Liver (tissue), 9 donors: ENCODE results near the gene PLXNA2. TPM values are rescaled to one million over a fixed set of nuclear protein-coding genes. Genes with fewer than 3 reads are reported as not detected.

Source experiments
- DNase-seq: peaks from one replicate; pipeline ENCODE4 v3.0.0-alpha.2; 2017; ENCODE audit warnings: low spot score
- H3K27ac ChIP-seq, 2 donors: one replicate each; pipeline ENCODE4 v1.7.0; 2013; ENCODE audit warnings: inconsistent platforms in 2 of 2, low read length in 2 of 2, control low read depth in 1 of 2, low read depth in 1 of 2, mild to moderate bottlenecking in 1 of 2
- H3K27me3 ChIP-seq, 4 donors: one replicate each; pipeline versions ENCODE4 v1.6.1 to v1.7.0; 2013; ENCODE audit warnings: low read length in 3 of 4, inconsistent platforms in 1 of 4, mild to moderate bottlenecking in 1 of 4, moderate library complexity in 1 of 4; ENCODE audit not compliant: control insufficient read depth in 4 of 4, insufficient read depth in 4 of 4
- H3K36me3 ChIP-seq, 4 donors: one replicate each; pipeline versions ENCODE4 v1.6.1 to v1.7.0; 2013; ENCODE audit warnings: low read length in 3 of 4, mild to moderate bottlenecking in 3 of 4, low read depth in 1 of 4, moderate library complexity in 1 of 4; ENCODE audit not compliant: control insufficient read depth in 4 of 4, insufficient read depth in 3 of 4
- H3K4me1 ChIP-seq, 4 donors: one replicate each; pipeline versions ENCODE4 v1.6.1 to v1.7.0; 2013; ENCODE audit warnings: low read length in 3 of 4, mild to moderate bottlenecking in 3 of 4, moderate library complexity in 1 of 4; ENCODE audit not compliant: control insufficient read depth in 4 of 4, insufficient read depth in 4 of 4
- H3K4me3 ChIP-seq, 3 donors: one replicate each; pipeline versions ENCODE4 v1.6.1 to v1.7.0; 2013; ENCODE audit warnings: low read length in 3 of 3, control low read depth in 1 of 3, low read depth in 1 of 3, mild to moderate bottlenecking in 1 of 3
- H3K9ac ChIP-seq, 2 donors: one replicate each; pipeline ENCODE4 v1.7.0; 2013; ENCODE audit warnings: low read length in 2 of 2, mild to moderate bottlenecking in 2 of 2, moderate library complexity in 2 of 2, control low read depth in 1 of 2, low read depth in 1 of 2
- H3K9me3 ChIP-seq, 4 donors: one replicate each; pipeline versions ENCODE4 v1.6.1 to v1.7.0; 2013; ENCODE audit warnings: low read length in 3 of 4; ENCODE audit not compliant: control insufficient read depth in 4 of 4
- EGR1 ChIP-seq, 2 donors: IDR thresholded peaks; 2 replicates each; pipeline ENCODE4 v1.6.1; 2016 to 2018; ENCODE audit warnings: antibody characterized with exemption in 2 of 2, low read depth in 2 of 2
- FOXA1 ChIP-seq: IDR thresholded peaks from 2 replicates; pipeline ENCODE4 v1.6.1; 2016; ENCODE audit warnings: antibody characterized with exemption
- FOXA2 ChIP-seq: IDR thresholded peaks from 2 replicates; pipeline ENCODE4 v1.6.1; 2016; ENCODE audit warnings: antibody characterized with exemption
- HNF4A ChIP-seq, 2 donors: conservative IDR thresholded peaks; 2 replicates each; pipeline ENCODE4 v1.6.1; 2016; ENCODE audit warnings: antibody characterized with exemption in 2 of 2, mild to moderate bottlenecking in 2 of 2
- HNF4G ChIP-seq: IDR thresholded peaks from 2 replicates; pipeline ENCODE4 v1.6.1; 2016; ENCODE audit warnings: antibody characterized with exemption
- JUND ChIP-seq, 2 donors: IDR thresholded peaks; 2 replicates each; pipeline ENCODE4 v1.6.1; 2016; ENCODE audit warnings: antibody characterized with exemption in 2 of 2
- RAD21 ChIP-seq, 2 donors: IDR thresholded peaks; 2 replicates each; pipeline ENCODE4 v1.6.1; 2016; ENCODE audit warnings: antibody characterized with exemption in 2 of 2, mild to moderate bottlenecking in 2 of 2
- RXRA ChIP-seq, 2 donors: IDR thresholded peaks; 2 replicates each; pipeline ENCODE4 v1.6.1; 2017 to 2018; ENCODE audit warnings: antibody characterized with exemption in 2 of 2, mild to moderate bottlenecking in 1 of 2
- SP1 ChIP-seq: IDR thresholded peaks from 2 replicates; pipeline ENCODE4 v1.6.1; 2018; ENCODE audit warnings: antibody characterized with exemption, mild to moderate bottlenecking
- TAF1 ChIP-seq: conservative IDR thresholded peaks from 2 replicates; pipeline ENCODE4 v1.6.1; 2016; ENCODE audit warnings: antibody characterized with exemption, mild to moderate bottlenecking
- YY1 ChIP-seq: IDR thresholded peaks from 2 replicates; pipeline ENCODE4 v1.6.1; 2016; ENCODE audit warnings: antibody characterized with exemption, mild to moderate bottlenecking
- WGBS: extraction: QIAGEN DNeasy Blood & Tissue Kit; methylation state at CpG from one replicate; pipeline ENCODE4 v1.1.7; 2013; 5-methylcytosine and 5-hydroxymethylcytosine counted together
- polyA plus RNA-seq, 2 donors: library from polyadenylated mRNA; stranded (reverse) in 1 of 2; unstranded in 1 of 2; fragments of 200-250 nt in 1 of 2; fragments of >200 nt in 1 of 2; fragmentation: Nextera tagmentation in 1 of 2; extraction: Ambion mirVana in 1 of 2; gene quantifications; one replicate each; pipeline versions ENCODE4 v1.2.1 to v1.2.3, GENCODE V29; 2013 to 2015
- total RNA-seq, 2 donors: library from RNA; depleted of rRNA; stranded (reverse); fragments of >200 nt; gene quantifications; one replicate each; pipeline ENCODE4 v1.2.3, GENCODE V29; 2014
- TF ChIP-seq, protein P1 (sequence below): IDR thresholded peaks from 2 replicates; pipeline ENCODE4 v1.6.1; 2016; ENCODE audit warnings: antibody characterized with exemption
- TF ChIP-seq, protein P2 (sequence below): IDR thresholded peaks from 2 replicates; pipeline ENCODE4 v1.6.1; 2016; ENCODE audit warnings: antibody characterized with exemption, mild to moderate bottlenecking
- TF ChIP-seq, protein P3 (sequence below): IDR thresholded peaks from 2 replicates; pipeline ENCODE4 v1.6.1; 2016; ENCODE audit warnings: antibody characterized with exemption
- donor health status: healthy.
- donor health status: healthy.
- donor health status: healthy.
- donor health status: healthy.
- donor health status: healthy.

PLXNA2 gene
- total and polyA plus RNA-seq, 4 donors: 1.8 to 9.2 (median 2.8) TPM

DNA sequence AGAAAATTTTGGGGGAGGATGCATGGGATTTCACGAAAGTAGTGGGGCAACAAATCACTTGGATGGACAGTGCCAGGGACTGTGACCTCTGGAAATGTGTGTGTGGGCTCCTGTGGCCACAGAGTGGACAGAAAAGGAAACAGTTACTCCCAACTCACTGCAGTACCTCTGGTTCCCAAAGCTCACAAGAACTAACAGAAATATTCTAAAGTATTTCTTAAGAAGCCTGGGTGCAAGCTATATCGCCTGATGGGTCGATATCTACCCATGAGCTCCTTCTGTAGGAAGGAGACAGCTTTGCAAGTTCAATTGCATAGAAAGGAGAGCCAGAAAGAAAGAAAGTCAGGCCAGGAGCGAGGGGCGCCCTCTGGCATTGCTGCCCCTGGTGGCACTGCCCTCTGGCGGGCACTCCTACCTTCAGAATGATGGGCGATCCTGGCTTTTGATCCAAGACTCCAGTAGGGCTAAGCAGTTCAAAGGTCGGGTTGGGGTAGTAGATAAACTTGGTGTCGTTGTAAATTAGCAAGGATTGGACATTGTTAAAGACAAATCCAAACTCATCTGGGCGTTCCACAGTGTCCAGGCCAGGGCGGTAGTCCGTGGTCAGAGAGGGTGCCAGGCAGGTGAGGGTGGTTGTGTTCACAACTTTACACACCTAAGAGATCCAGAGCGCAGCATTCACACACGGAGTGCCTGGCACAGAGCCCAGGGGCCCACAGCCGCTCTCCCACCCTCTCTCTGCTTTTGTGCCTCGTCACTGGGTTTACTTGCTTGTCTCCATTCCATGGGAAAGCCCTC is 198.5 kb downstream of the PLXNA2 start:
- TF ChIP-seq JUND (IDR thresholded peaks at IDR 0.05) (no peak), RAD21 (IDR thresholded peaks at IDR 0.05) (no peak), HNF4G (no peak), SP1 (no peak), YY1 (no peak)
- 90% methylated on average over 16 of the region's 16 CpGs for WGBS
- H3K27me3 ChIP-seq: no peaks in the 10 kb centered on the region
- no peak overlapping the region for H3K27ac ChIP-seq
- no peak overlapping the region for H3K9ac ChIP-seq
- DNase-seq: no peak
- no peak overlapping the region for H3K4me3 ChIP-seq
- no peaks in the 10 kb centered on the region for H3K9me3 ChIP-seq
- H3K36me3 ChIP-seq: peaks cover 0 to 25% (median 8%) of the 10 kb centered on the region in 4 donors
- H3K4me1 ChIP-seq: peaks cover 0 to 13% (median 11%) of the 10 kb centered on the region in 4 donors

DNA sequence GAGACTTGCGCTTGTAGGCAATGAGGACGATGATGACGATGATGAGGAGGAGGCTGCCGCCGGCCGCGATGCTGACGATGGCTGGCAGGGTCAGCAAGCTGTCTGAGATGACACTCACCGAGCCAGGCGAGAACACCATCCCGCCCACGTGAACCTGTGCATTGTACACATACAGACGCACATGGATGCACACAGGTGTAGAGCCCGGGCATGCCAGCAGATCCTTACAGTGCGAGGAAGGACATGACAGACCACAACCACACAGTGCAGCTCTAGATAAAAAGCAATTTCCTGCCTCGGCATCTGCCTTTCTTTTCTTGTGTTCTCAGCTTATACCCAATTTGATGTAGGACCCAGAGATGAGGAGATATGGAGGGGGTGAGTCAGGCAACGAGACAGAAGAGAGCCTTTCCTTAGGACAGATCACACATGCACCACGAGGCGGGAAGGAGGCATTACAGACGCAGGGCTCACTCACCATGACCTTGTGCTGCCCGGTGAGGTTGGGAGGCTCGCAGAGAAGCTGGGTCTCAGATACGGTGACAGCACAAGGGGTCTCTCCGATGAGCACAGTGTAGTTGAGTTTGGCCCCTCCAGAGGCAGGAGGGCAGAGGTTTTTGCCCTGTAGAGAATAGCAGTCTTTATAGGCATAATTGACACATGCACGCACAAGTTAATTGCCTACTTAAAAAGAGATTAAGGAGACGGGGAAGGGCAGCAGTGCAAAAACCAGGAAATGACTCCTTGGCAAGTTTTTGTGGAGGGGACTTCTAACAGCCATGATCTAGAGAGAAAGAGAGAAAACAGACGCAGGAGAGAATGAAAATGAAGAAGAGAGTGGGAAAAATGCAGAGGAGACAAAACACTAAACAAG is 199.4 kb downstream of the PLXNA2 start:
- no peak for DNase-seq
- H3K4me3 ChIP-seq: no peak overlapping the region
- WGBS: 91% methylated on average over 27 of the region's 27 CpGs
- H3K4me1 ChIP-seq: peaks cover 0 to 13% (median 11%) of the 10 kb centered on the region in 4 donors
- H3K36me3 ChIP-seq: peaks cover 0 to 26% (median 9%) of the 10 kb centered on the region in 4 donors
- H3K27ac ChIP-seq: no peak overlapping the region
- no peaks in the 10 kb centered on the region for H3K9me3 ChIP-seq
- TF ChIP-seq, protein P1, sequence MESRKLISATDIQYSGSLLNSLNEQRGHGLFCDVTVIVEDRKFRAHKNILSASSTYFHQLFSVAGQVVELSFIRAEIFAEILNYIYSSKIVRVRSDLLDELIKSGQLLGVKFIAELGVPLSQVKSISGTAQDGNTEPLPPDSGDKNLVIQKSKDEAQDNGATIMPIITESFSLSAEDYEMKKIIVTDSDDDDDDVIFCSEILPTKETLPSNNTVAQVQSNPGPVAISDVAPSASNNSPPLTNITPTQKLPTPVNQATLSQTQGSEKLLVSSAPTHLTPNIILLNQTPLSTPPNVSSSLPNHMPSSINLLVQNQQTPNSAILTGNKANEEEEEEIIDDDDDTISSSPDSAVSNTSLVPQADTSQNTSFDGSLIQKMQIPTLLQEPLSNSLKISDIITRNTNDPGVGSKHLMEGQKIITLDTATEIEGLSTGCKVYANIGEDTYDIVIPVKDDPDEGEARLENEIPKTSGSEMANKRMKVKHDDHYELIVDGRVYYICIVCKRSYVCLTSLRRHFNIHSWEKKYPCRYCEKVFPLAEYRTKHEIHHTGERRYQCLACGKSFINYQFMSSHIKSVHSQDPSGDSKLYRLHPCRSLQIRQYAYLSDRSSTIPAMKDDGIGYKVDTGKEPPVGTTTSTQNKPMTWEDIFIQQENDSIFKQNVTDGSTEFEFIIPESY: no peak
- TF ChIP-seq SP1: no peak
- TF ChIP-seq FOXA2: no peak
- TF ChIP-seq RAD21 (IDR thresholded peaks at IDR 0.05): no peak
- no peak for TF ChIP-seq EGR1 (IDR thresholded peaks at IDR 0.05; ENCODE audit: low read depth in 2 of 2)
- TF ChIP-seq, protein P2, sequence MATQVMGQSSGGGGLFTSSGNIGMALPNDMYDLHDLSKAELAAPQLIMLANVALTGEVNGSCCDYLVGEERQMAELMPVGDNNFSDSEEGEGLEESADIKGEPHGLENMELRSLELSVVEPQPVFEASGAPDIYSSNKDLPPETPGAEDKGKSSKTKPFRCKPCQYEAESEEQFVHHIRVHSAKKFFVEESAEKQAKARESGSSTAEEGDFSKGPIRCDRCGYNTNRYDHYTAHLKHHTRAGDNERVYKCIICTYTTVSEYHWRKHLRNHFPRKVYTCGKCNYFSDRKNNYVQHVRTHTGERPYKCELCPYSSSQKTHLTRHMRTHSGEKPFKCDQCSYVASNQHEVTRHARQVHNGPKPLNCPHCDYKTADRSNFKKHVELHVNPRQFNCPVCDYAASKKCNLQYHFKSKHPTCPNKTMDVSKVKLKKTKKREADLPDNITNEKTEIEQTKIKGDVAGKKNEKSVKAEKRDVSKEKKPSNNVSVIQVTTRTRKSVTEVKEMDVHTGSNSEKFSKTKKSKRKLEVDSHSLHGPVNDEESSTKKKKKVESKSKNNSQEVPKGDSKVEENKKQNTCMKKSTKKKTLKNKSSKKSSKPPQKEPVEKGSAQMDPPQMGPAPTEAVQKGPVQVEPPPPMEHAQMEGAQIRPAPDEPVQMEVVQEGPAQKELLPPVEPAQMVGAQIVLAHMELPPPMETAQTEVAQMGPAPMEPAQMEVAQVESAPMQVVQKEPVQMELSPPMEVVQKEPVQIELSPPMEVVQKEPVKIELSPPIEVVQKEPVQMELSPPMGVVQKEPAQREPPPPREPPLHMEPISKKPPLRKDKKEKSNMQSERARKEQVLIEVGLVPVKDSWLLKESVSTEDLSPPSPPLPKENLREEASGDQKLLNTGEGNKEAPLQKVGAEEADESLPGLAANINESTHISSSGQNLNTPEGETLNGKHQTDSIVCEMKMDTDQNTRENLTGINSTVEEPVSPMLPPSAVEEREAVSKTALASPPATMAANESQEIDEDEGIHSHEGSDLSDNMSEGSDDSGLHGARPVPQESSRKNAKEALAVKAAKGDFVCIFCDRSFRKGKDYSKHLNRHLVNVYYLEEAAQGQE: no peak
- TF ChIP-seq YY1: no peak
- no peak for TF ChIP-seq HNF4A (conservative IDR thresholded peaks at IDR 0.05)
- no peak for TF ChIP-seq TAF1
- no peak for TF ChIP-seq RXRA (IDR thresholded peaks at IDR 0.05)
- no peak for TF ChIP-seq FOXA1
- no peak for TF ChIP-seq HNF4G
- TF ChIP-seq, protein P3, sequence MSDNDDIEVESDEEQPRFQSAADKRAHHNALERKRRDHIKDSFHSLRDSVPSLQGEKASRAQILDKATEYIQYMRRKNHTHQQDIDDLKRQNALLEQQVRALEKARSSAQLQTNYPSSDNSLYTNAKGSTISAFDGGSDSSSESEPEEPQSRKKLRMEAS: no peak
- no peaks in the 10 kb centered on the region for H3K27me3 ChIP-seq
- no peak overlapping the region for H3K9ac ChIP-seq
